Measurements from ENCODE around the gene PPID. TPM values are rescaled to one million over a fixed set of nuclear protein-coding genes. Genes with fewer than 3 reads are reported as not detected.

The PPID gene
- total RNA-seq, 4 donors from 2014 or later, result 30.1 to 81.8 (median 40.6) TPM

DNA sequence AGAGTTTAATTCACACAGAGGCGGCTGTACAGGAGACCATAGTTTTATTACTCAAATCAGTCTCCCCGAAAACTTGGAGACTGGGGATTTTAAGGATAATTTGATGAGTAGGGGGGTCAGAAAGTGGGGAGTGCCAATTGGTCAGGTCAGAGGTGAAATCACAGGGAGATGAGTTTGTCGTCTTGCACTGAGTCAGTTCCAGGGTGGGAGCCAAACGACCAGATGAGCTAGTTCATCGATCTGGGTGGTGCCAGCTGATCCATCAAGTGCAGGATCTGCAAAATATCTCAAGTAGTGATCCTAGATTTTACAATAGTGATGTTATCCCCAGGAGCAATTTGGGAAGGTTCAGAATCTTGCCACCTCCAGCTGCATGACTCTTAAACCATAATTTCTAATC, 47.1 kb downstream of the PPID start:
- no peaks in the 10 kb centered on the region for H3K36me3 ChIP-seq
- H3K27me3 ChIP-seq, result no peaks in the 10 kb centered on the region
- peaks cover 15 to 16% of the 10 kb centered on the region in 2 donors for H3K4me1 ChIP-seq
- TF ChIP-seq, protein P1, sequence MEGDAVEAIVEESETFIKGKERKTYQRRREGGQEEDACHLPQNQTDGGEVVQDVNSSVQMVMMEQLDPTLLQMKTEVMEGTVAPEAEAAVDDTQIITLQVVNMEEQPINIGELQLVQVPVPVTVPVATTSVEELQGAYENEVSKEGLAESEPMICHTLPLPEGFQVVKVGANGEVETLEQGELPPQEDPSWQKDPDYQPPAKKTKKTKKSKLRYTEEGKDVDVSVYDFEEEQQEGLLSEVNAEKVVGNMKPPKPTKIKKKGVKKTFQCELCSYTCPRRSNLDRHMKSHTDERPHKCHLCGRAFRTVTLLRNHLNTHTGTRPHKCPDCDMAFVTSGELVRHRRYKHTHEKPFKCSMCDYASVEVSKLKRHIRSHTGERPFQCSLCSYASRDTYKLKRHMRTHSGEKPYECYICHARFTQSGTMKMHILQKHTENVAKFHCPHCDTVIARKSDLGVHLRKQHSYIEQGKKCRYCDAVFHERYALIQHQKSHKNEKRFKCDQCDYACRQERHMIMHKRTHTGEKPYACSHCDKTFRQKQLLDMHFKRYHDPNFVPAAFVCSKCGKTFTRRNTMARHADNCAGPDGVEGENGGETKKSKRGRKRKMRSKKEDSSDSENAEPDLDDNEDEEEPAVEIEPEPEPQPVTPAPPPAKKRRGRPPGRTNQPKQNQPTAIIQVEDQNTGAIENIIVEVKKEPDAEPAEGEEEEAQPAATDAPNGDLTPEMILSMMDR (IDR thresholded peaks at IDR 0.05 in 4 of 5, conservative IDR thresholded peaks at IDR 0.05 in 1 of 5), result no peak
- TF ChIP-seq POLR2A (IDR thresholded peaks at IDR 0.05), result no peak
- no peak overlapping the region for H3K4me3 ChIP-seq
- in situ Hi-C loops (cut with MboI; ENCODE audit: low sequenced_read_pairs in 4 of 4) (loop anchor here in 1 of 4 donors (10.0 kb wide), 1 partner anchor 49 kb away; the partner anchor contains the start of gene PPID), intact Hi-C loops (cut with DNase I; ENCODE audit: low total_unique reads) (no loop called here)
- DNase-seq (no peak), ATAC-seq (no peak)
- no peak overlapping the region for H3K27ac ChIP-seq
- H3K9me3 ChIP-seq, result no peaks in the 10 kb centered on the region

DNA sequence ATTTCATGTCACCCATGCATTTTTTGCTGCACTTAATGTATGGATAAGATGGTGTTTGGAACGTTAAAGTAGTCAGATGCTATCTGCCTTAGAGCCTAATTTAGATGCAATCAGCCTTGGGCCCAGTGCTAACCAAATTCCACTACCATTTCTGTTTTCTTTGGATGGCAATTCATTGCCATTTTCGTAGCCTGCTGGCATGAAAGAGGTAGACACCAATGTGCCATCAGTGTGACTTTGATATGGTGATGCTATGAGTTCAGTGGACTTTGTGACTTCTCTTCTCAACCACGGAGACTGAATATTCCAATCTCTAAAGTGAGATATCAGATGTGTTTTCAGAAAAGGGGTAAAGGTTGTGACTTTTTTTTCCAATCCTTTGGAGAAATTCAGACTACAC, 49.6 kb downstream of the PPID start:
- in situ Hi-C loops (cut with MboI; ENCODE audit: low sequenced_read_pairs in 4 of 4), result loop anchor here in 1 of 4 donors (10.0 kb wide), 1 partner anchor 51 kb away; the partner anchor contains the start of gene PPID
- no peaks in the 10 kb centered on the region for H3K36me3 ChIP-seq
- no peaks in the 10 kb centered on the region for H3K9me3 ChIP-seq
- DNase-seq (no peak), ATAC-seq (no peak)
- peak overlapping the region in 1 of 4 donors; percentile 75 for H3K4me3 ChIP-seq
- peak overlapping the region; percentile 94 to 99 (median 97) for H3K27ac ChIP-seq
- TF ChIP-seq, protein P1 (IDR thresholded peaks at IDR 0.05 in 4 of 5, conservative IDR thresholded peaks at IDR 0.05 in 1 of 5), result no peak
- TF ChIP-seq POLR2A (IDR thresholded peaks at IDR 0.05), result no peak
- H3K27me3 ChIP-seq, result no peaks in the 10 kb centered on the region
- H3K4me1 ChIP-seq, result peaks cover 24 to 26% of the 10 kb centered on the region in 2 donors
- intact Hi-C loops (cut with DNase I; ENCODE audit: low total_unique reads), result loop anchor here (2.0 to 5.0 kb wide), 4 partner anchors 49 to 429 kb away; partner anchors contain the start of genes FNIP2, PPID and RAPGEF2

GRCh38 chr4:158671915-158672806, 51.0 kb downstream of the PPID start, which contains the start of gene ETFDH:
ETFDH (plus strand) TSS chr4:158672296; CDS start chr4:158672457, 161 bp downstream.
- intact Hi-C loops (cut with DNase I; ENCODE audit: low total_unique reads) (loop anchor here (1.0 to 5.0 kb wide), 5 partner anchors 47 to 430 kb away; partner anchors contain the start of genes FNIP2, PPID and RAPGEF2), in situ Hi-C loops (cut with MboI; ENCODE audit: low sequenced_read_pairs in 4 of 4) (loop anchor here in 1 of 4 donors (10.0 kb wide), 1 partner anchor 53 kb away; the partner anchor contains the start of gene PPID)
- no peaks in the 10 kb centered on the region for H3K36me3 ChIP-seq
- DNase-seq (peak; percentile 97 to 99), ATAC-seq (peak; percentile 89 to 94)
- H3K27ac ChIP-seq, result peak within 1 kb of the TSS; percentile 94 to 99 (median 97)
- H3K9me3 ChIP-seq, result no peaks in the 10 kb centered on the region
- H3K4me1 ChIP-seq, result peaks cover 24 to 26% of the 10 kb centered on the region in 2 donors
- H3K4me3 ChIP-seq, result peak within 1 kb of the TSS; percentile 72 to 93 (median 82)
- H3K27me3 ChIP-seq, result no peaks in the 10 kb centered on the region
- TF ChIP-seq POLR2A (IDR thresholded peaks at IDR 0.05), result peak; percentile 86 to 91
- TF ChIP-seq, protein P1 (IDR thresholded peaks at IDR 0.05 in 4 of 5, conservative IDR thresholded peaks at IDR 0.05 in 1 of 5), result peak; percentile 64 to 78 (median 76)

DNA sequence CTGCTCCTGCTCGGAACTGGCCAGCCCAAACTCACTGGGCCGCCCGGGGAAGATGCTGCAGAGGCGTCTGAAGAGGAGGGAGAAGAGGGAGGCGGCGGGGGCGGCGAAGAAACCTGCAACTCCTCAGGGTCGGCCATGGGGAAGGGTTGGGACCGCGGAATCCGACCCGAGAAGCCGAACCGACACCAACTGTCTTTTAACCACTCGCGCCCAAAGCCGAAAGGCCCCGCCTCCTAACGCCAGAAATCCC, 51.6 kb downstream of the PPID start, which contains the start of gene C4orf46:
C4orf46 (minus strand) TSS at position 223 of the 250 bp plus-strand sequence; CDS start at position 137, 86 bp downstream.
- peak within 1 kb of the TSS; percentile 94 to 99 (median 97) for H3K27ac ChIP-seq
- intact Hi-C loops (cut with DNase I; ENCODE audit: low total_unique reads), result loop anchor here (1.0 to 5.0 kb wide), 3 partner anchors 46 to 431 kb away; partner anchors contain the start of gene RAPGEF2
- H3K4me3 ChIP-seq, result peak within 1 kb of the TSS; percentile 72 to 93 (median 82)
- no peaks in the 10 kb centered on the region for H3K27me3 ChIP-seq
- DNase-seq, result no peak
- H3K36me3 ChIP-seq, result no peaks in the 10 kb centered on the region
- TF ChIP-seq, protein P1 (IDR thresholded peaks at IDR 0.05 in 4 of 5, conservative IDR thresholded peaks at IDR 0.05 in 1 of 5), result no peak
- no peak for TF ChIP-seq POLR2A (IDR thresholded peaks at IDR 0.05)
- H3K9me3 ChIP-seq, result no peaks in the 10 kb centered on the region
- ATAC-seq, result peak in 1 of 2 donors; percentile 7
- H3K4me1 ChIP-seq, result peaks cover 24 to 26% of the 10 kb centered on the region in 2 donors
- in situ Hi-C loops (cut with MboI; ENCODE audit: low sequenced_read_pairs in 4 of 4), result loop anchor here in 1 of 4 donors (10.0 kb wide), 1 partner anchor 53 kb away; the partner anchor contains the start of gene PPID
